ENCODE measurements around the gene PHLDA1.

GRCh38 chr12:75977590-75977951 lies 54.0 kb downstream of the PHLDA1 start:
- no peak for TF ChIP-seq GATA2 (IDR thresholded peaks at IDR 0.05; ENCODE audit: low read depth, low read length)
- no peak for TF ChIP-seq GATA3 (IDR thresholded peaks at IDR 0.05; ENCODE audit: low read depth, low read length)
